K562 (cell line): ENCODE data around the gene GORASP1. TPM values are rescaled to one million over a fixed set of nuclear protein-coding genes. Genes with fewer than 3 reads are reported as not detected.

ENCODE experiments used
- DMBX1 ChIP-seq: fragments of 250-450 bp; sonication (Bioruptor Pico); IDR thresholded peaks from 2 replicates; pipeline ENCODE4 v1.8.0; 2022; ENCODE audit warnings: inconsistent platforms, mild to moderate bottlenecking, moderate library complexity, borderline replicate concordance
- EWSR1 ChIP-seq: fragments of 450-650 bp; IDR thresholded peaks from 2 replicates; pipeline ENCODE4 v1.6.1; 2018; ENCODE audit warnings: borderline replicate concordance, mild to moderate bottlenecking, low read depth, moderate library complexity; ENCODE audit not compliant: partially characterized antibody
- GTF2F1 ChIP-seq: IDR thresholded peaks from 2 replicates; pipeline ENCODE4 v1.6.1; 2011; ENCODE audit warnings: low read depth, low read length, improper control_type of control experiment
- HMGN3 ChIP-seq: IDR thresholded peaks from 2 replicates; pipeline ENCODE4 v1.6.1; 2011; ENCODE audit warnings: borderline replicate concordance, low read depth, mild to moderate bottlenecking, mixed read lengths, low read length; ENCODE audit not compliant: insufficient read length; ENCODE audit errors: extremely low read depth
- KDM4B ChIP-seq, 2 experiments: fragments of 450-650 bp in 1 of 2; sonication (generic) in 1 of 2; IDR thresholded peaks; 2 replicates each; pipeline ENCODE4 v1.6.1; 2016 to 2017; ENCODE audit warnings: borderline replicate concordance in 2 of 2, antibody characterized with exemption in 1 of 2, low read depth in 1 of 2, mild to moderate bottlenecking in 1 of 2
- MAFK ChIP-seq: IDR thresholded peaks from 2 replicates; pipeline ENCODE4 v1.6.1; 2011; ENCODE audit warnings: low read length, improper control_type of control experiment
- PCBP2 ChIP-seq: fragments of 200-400 bp; formaldehyde crosslinking; IDR thresholded peaks from 2 replicates; pipeline ENCODE4 v1.6.1; 2018; ENCODE audit warnings: low read length, low read depth, mild to moderate bottlenecking, moderate library complexity; ENCODE audit not compliant: poor library complexity, severe bottlenecking
- SIX5 ChIP-seq, 2 experiments: IDR thresholded peaks; 2 replicates each; pipeline ENCODE4 v1.6.1; 2011; ENCODE audit warnings: low read length in 2 of 2, borderline replicate concordance in 1 of 2, low read depth in 1 of 2, mild to moderate bottlenecking in 1 of 2, moderate library complexity in 1 of 2; ENCODE audit not compliant: insufficient read depth in 1 of 2
- SNIP1 ChIP-seq: fragments of 450-650 bp; IDR thresholded peaks from 2 replicates; pipeline ENCODE4 v1.7.1; 2017; ENCODE audit warnings: low read depth, mild to moderate bottlenecking
- TBP ChIP-seq: optimal IDR thresholded peaks from 2 replicates; pipeline ENCODE3; 2011; ENCODE audit warnings: low read depth, low read length, improper control_type of control experiment
- ZNF57 ChIP-seq: fragments of 450-650 bp; formaldehyde crosslinking; IDR thresholded peaks from 2 replicates; pipeline ENCODE4 v1.4.0; 2020; ENCODE audit warnings: mild to moderate bottlenecking, moderate library complexity
- ZNF764 ChIP-seq: fragments of 250-450 bp; sonication (Bioruptor Pico); IDR thresholded peaks from 2 replicates; pipeline ENCODE4 v1.4.0; 2020; ENCODE audit warnings: low read depth, mild to moderate bottlenecking, moderate library complexity
- polyA plus RNA-seq, 8 experiments: library from polyadenylated mRNA; depleted of rRNA in 4 of 8; stranded (reverse) in 5 of 8; unstranded in 3 of 8; fragments of >200 nt; fragmentation: Nextera tagmentation in 2 of 8; fragmentation: Illumina TruSeq in 1 of 8; extraction: Ambion mirVana in 2 of 8; extraction: Trizol in 1 of 8; gene quantifications; 2 replicates each; pipeline versions ENCODE4 v1.2.1 to v1.2.3, GENCODE V29; 2011 to 2014; ENCODE audit warnings: inconsistent platforms in 1 of 8, missing spikeins in 1 of 8
- total RNA-seq, 7 experiments: library from RNA; depleted of rRNA in 6 of 7; stranded (reverse); fragments of >200 nt in 6 of 7; fragmentation: Illumina TruSeq in 2 of 7; extraction: Trizol in 2 of 7; gene quantifications; 2 replicates each; pipeline versions ENCODE4 v1.2.1 to v1.2.3, GENCODE V29; 2011 to 2021; ENCODE audit warnings: low replicate concordance in 1 of 7
- TF ChIP-seq, protein P1 (sequence below), 2 experiments: IDR thresholded peaks in 1 of 2; conservative IDR thresholded peaks in 1 of 2; 2 replicates each; pipeline ENCODE4 v1.6.1; 2016; ENCODE audit warnings: low read depth in 2 of 2, mild to moderate bottlenecking in 1 of 2, missing compliant biosample characterization in 1 of 2, missing genetic modification characterization in 1 of 2, moderate library complexity in 1 of 2
- TF ChIP-seq, protein P2 (sequence below): fragments of 250-450 bp; sonication (Bioruptor Pico); IDR thresholded peaks from 2 replicates; pipeline ENCODE4 v1.5.0; 2021
- TF ChIP-seq, protein P3 (sequence below): fragments of 250-450 bp; sonication (Bioruptor Pico); IDR thresholded peaks from 2 replicates; pipeline ENCODE4 v1.8.0; 2022; ENCODE audit warnings: moderate library complexity, mild to moderate bottlenecking, inconsistent platforms
- TF ChIP-seq, protein P4 (sequence below): IDR thresholded peaks from 2 replicates; pipeline ENCODE4 v1.6.1; 2011; ENCODE audit not compliant: insufficient read length; ENCODE audit errors: extremely low read depth
- TF ChIP-seq, protein P5 (sequence below): fragments of 450-650 bp; formaldehyde crosslinking; IDR thresholded peaks from 2 replicates; pipeline ENCODE4 v1.4.0; 2020; ENCODE audit warnings: mild to moderate bottlenecking, moderate library complexity
- TF ChIP-seq, protein P6 (sequence below), 2 experiments: fragments of 450-650 bp in 1 of 2; sonication (generic) in 1 of 2; formaldehyde crosslinking; conservative IDR thresholded peaks; 2 replicates each; pipeline versions ENCODE4 v1.4.0 to v1.8.1; 2020 to 2022; ENCODE audit warnings: mild to moderate bottlenecking in 1 of 2, missing genetic modification reagents in 1 of 2

The GORASP1 gene
- total and polyA plus RNA-seq, 9 of the 15 experiments (the other 6 are each of a cell fraction or from before 2014, with no cell fraction given) = 8.4 to 87.9 (median 67.6) TPM

DNA sequence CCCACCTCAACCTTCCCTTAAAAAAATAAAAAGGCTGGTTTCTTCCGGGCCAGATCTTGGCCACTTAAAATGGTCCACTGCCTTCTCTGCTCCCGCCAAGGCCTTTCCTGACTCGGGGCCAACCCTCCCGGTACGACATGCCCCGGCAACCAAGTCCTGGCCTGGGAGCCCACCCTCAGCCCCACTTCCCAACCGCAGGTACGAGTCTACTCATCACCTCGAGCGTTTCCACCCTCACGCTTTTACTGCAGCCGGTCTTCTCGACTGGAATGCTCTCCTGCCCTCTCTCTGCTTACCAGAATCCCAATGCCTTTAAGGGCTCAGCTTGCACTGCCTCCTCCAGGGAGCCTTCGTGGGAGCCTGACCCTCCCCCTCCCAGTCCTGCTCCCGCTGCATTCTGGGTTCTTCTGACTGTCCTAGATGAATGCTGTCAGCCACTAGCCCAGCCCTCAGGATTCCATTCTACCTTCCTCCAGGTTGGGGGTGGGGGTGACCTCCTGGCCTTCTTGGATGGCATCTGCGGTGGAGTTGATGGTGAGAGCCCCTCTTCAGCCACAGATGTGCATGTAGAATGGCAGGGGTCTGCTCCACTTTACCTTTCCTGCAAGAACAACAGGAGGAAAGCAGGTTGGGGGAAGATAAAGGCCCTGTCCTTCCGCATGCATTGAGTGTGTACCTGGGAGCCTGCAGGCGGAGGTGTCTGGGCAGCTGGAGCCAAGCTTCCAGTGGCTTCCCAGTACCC lies 47.0 kb upstream of the GORASP1 start (continued):
- TF ChIP-seq, protein P1, sequence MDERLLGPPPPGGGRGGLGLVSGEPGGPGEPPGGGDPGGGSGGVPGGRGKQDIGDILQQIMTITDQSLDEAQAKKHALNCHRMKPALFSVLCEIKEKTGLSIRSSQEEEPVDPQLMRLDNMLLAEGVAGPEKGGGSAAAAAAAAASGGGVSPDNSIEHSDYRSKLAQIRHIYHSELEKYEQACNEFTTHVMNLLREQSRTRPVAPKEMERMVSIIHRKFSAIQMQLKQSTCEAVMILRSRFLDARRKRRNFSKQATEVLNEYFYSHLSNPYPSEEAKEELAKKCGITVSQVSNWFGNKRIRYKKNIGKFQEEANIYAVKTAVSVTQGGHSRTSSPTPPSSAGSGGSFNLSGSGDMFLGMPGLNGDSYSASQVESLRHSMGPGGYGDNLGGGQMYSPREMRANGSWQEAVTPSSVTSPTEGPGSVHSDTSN (CRISPR knock-in tag; IDR thresholded peaks at IDR 0.05; ENCODE audit: low read depth) = no peak
- TF ChIP-seq, protein P1 (tag; conservative IDR thresholded peaks at IDR 0.05; ENCODE audit: low read depth) = no peak
- TF ChIP-seq KDM4B (IDR thresholded peaks at IDR 0.05; ENCODE audit: borderline replicate concordance in 2 of 2, low read depth in 1 of 2) = 0 out of 4 replicates have a peak, but pooled peaks of 1 of the 2 experiments have one; percentile 38
- TF ChIP-seq EWSR1 = no peak
- TF ChIP-seq, protein P2, sequence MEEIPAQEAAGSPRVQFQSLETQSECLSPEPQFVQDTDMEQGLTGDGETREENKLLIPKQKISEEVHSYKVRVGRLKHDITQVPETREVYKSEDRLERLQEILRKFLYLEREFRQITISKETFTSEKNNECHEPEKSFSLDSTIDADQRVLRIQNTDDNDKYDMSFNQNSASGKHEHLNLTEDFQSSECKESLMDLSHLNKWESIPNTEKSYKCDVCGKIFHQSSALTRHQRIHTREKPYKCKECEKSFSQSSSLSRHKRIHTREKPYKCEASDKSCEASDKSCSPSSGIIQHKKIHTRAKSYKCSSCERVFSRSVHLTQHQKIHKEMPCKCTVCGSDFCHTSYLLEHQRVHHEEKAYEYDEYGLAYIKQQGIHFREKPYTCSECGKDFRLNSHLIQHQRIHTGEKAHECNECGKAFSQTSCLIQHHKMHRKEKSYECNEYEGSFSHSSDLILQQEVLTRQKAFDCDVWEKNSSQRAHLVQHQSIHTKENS (CRISPR knock-in tag) = no peak
- TF ChIP-seq HMGN3 = no peak
- TF ChIP-seq, protein P3, sequence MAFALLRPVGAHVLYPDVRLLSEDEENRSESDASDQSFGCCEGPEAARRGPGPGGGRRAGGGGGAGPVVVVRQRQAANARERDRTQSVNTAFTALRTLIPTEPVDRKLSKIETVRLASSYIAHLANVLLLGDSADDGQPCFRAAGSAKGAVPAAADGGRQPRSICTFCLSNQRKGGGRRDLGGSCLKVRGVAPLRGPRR = 0 out of 2 replicates have a peak, but pooled peaks have one; percentile 36
- TF ChIP-seq MAFK = no peak
- TF ChIP-seq, protein P4, sequence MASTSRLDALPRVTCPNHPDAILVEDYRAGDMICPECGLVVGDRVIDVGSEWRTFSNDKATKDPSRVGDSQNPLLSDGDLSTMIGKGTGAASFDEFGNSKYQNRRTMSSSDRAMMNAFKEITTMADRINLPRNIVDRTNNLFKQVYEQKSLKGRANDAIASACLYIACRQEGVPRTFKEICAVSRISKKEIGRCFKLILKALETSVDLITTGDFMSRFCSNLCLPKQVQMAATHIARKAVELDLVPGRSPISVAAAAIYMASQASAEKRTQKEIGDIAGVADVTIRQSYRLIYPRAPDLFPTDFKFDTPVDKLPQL = no peak
- no peak for TF ChIP-seq ZNF764 (CRISPR knock-in tag)
- TF ChIP-seq, protein P5, sequence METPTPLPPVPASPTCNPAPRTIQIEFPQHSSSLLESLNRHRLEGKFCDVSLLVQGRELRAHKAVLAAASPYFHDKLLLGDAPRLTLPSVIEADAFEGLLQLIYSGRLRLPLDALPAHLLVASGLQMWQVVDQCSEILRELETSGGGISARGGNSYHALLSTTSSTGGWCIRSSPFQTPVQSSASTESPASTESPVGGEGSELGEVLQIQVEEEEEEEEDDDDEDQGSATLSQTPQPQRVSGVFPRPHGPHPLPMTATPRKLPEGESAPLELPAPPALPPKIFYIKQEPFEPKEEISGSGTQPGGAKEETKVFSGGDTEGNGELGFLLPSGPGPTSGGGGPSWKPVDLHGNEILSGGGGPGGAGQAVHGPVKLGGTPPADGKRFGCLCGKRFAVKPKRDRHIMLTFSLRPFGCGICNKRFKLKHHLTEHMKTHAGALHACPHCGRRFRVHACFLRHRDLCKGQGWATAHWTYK (CRISPR knock-in tag) = no peak
- TF ChIP-seq ZNF57 = no peak
- no peak for TF ChIP-seq SNIP1
- no peak for TF ChIP-seq PCBP2
- no peak for TF ChIP-seq GTF2F1
- no peak for TF ChIP-seq DMBX1 (CRISPR knock-in tag)
- TF ChIP-seq SIX5 (IDR thresholded peaks at IDR 0.05; ENCODE audit: borderline replicate concordance in 1 of 2, insufficient read depth in 1 of 2, low read depth in 1 of 2, low read length in 2 of 2) = no peak
- TF ChIP-seq TBP = peak; percentile 28
- TF ChIP-seq, protein P6, sequence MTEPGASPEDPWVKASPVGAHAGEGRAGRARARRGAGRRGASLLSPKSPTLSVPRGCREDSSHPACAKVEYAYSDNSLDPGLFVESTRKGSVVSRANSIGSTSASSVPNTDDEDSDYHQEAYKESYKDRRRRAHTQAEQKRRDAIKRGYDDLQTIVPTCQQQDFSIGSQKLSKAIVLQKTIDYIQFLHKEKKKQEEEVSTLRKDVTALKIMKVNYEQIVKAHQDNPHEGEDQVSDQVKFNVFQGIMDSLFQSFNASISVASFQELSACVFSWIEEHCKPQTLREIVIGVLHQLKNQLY (CRISPR knock-in tag; conservative IDR thresholded peaks at IDR 0.05) = 0 out of 4 replicates have a peak, but pooled peaks of 1 of the 2 experiments have one; percentile 70
